ENCODE data around the gene SLC25A1. TPM values are rescaled to one million over a fixed set of nuclear protein-coding genes. Genes with fewer than 3 reads are reported as not detected.

SLC25A1 gene
- total RNA-seq, 2 donors from 2014 or later, result 111 to 119 TPM

GRCh38 chr22:19149047-19149883, 29.3 kb downstream of the SLC25A1 start:
- Mint-ChIP-seq H3K4me1 (peaks cover 3% of the 10 kb centered on the region), H3K36me3 (ENCODE audit: low read depth) (no peaks in the 10 kb centered on the region), H3K27me3 (ENCODE audit: insufficient read depth) (peaks cover 86% of the 10 kb centered on the region), H3K9me3 (peaks cover 12% of the 10 kb centered on the region), H3K27ac (no peak overlapping the region), H3K4me3 (no peak overlapping the region)
- Histone ChIP-seq H3K27me3 (ENCODE audit: control insufficient read depth, insufficient read depth, low read length, poor library complexity, severe bottlenecking) (peaks cover 85% of the 10 kb centered on the region), H3K9ac (ENCODE audit: extremely low read depth, low read length, poor library complexity, severe bottlenecking) (no peak overlapping the region), H3K36me3 (ENCODE audit: control insufficient read depth, insufficient read depth, low read length) (no peaks in the 10 kb centered on the region), H3K4me3 (ENCODE audit: low read length) (no peak overlapping the region), H3K27ac (ENCODE audit: low read depth, low read length) (no peak overlapping the region), H3K4me1 (ENCODE audit: control insufficient read depth, insufficient read depth, low read length) (no peaks in the 10 kb centered on the region), H3K9me3 (ENCODE audit: control insufficient read depth, low read length) (peaks cover 8% of the 10 kb centered on the region)
- DNase-seq, result peak; percentile 84
- TF ChIP-seq CTCF (conservative IDR thresholded peaks at IDR 0.05), result no peak
- WGBS, 2 experiments (ENCODE audit: insufficient coverage in 1 of 2, insufficient read length in 1 of 2), result 12 to 41% methylated on average over 27 to 92 of the region's 92 CpGs

GRCh38 chr22:19148417-19149046, 30.0 kb downstream of the SLC25A1 start:
- no peak overlapping the region for H3K9ac ChIP-seq (ENCODE audit: extremely low read depth, low read length, poor library complexity, severe bottlenecking)
- 76 to 77% methylated on average over 24 to 33 of the region's 33 CpGs for WGBS, 2 experiments (ENCODE audit: insufficient coverage in 1 of 2, insufficient read length in 1 of 2)
- Mint-ChIP-seq H3K9me3 (peaks cover 12% of the 10 kb centered on the region), H3K27ac (no peak overlapping the region), H3K27me3 (ENCODE audit: insufficient read depth) (peaks cover 79% of the 10 kb centered on the region), H3K36me3 (ENCODE audit: low read depth) (no peaks in the 10 kb centered on the region), H3K4me1 (peaks cover 8% of the 10 kb centered on the region), H3K4me3 (no peak overlapping the region)
- no peak overlapping the region for H3K27ac ChIP-seq (ENCODE audit: low read depth, low read length)
- H3K4me1 ChIP-seq (ENCODE audit: control insufficient read depth, insufficient read depth, low read length), result no peaks in the 10 kb centered on the region
- no peak for TF ChIP-seq CTCF (conservative IDR thresholded peaks at IDR 0.05)
- peaks cover 78% of the 10 kb centered on the region for H3K27me3 ChIP-seq (ENCODE audit: control insufficient read depth, insufficient read depth, low read length, poor library complexity, severe bottlenecking)
- no peak for DNase-seq
- H3K9me3 ChIP-seq (ENCODE audit: control insufficient read depth, low read length), result peaks cover 8% of the 10 kb centered on the region
- H3K4me3 ChIP-seq (ENCODE audit: low read length), result no peak overlapping the region
- H3K36me3 ChIP-seq (ENCODE audit: control insufficient read depth, insufficient read depth, low read length), result no peaks in the 10 kb centered on the region

- H3K27me3 ChIP-seq (ENCODE audit: control insufficient read depth, insufficient read depth, low read length, poor library complexity, severe bottlenecking), result peaks cover 65% of the 10 kb centered on the region
- H3K27ac ChIP-seq (ENCODE audit: low read depth, low read length), result no peak overlapping the region
- no peak for TF ChIP-seq CTCF (conservative IDR thresholded peaks at IDR 0.05)
- no peak overlapping the region for H3K9ac ChIP-seq (ENCODE audit: extremely low read depth, low read length, poor library complexity, severe bottlenecking)
- H3K4me3 Mint-ChIP-seq, result no peak overlapping the region
- peaks cover 8% of the 10 kb centered on the region for H3K4me1 Mint-ChIP-seq
- H3K4me3 ChIP-seq (ENCODE audit: low read length), result no peak overlapping the region
- peaks cover 3% of the 10 kb centered on the region for H3K36me3 ChIP-seq (ENCODE audit: control insufficient read depth, insufficient read depth, low read length)
- H3K4me1 ChIP-seq (ENCODE audit: control insufficient read depth, insufficient read depth, low read length), result no peaks in the 10 kb centered on the region
- H3K9me3 ChIP-seq (ENCODE audit: control insufficient read depth, low read length), result peaks cover 8% of the 10 kb centered on the region
- peaks cover 1% of the 10 kb centered on the region for H3K36me3 Mint-ChIP-seq (ENCODE audit: low read depth)
- peaks cover 66% of the 10 kb centered on the region for H3K27me3 Mint-ChIP-seq (ENCODE audit: insufficient read depth)
- peaks cover 12% of the 10 kb centered on the region for H3K9me3 Mint-ChIP-seq
- peak; percentile 75 for DNase-seq
- 32 to 34% methylated on average over 7 to 9 of the region's 9 CpGs for WGBS, 2 experiments (ENCODE audit: insufficient coverage in 1 of 2, insufficient read length in 1 of 2)
- H3K27ac Mint-ChIP-seq, result no peak overlapping the region
These were observed 31.2 kb downstream of the SLC25A1 start for GRCh38 chr22:19147195-19147780.
